Hypothalamus (tissue), 51 donors: ENCODE results near the gene SLC6A6.

Source experiments
- DNase-seq, 51 donors: peaks; one replicate each; lab custom pipeline; 2025; lab: John Stamatoyannopoulos, UW

SLC6A6 gene

GRCh38 chr3:14480207-14481017, 78.0 kb downstream of the SLC6A6 start:
- no peak for DNase-seq

- DNase-seq, result no peak
Measured at GRCh38 chr3:14481018-14481645, 78.7 kb downstream of the SLC6A6 start.

- DNase-seq, result no peak
Measured at GRCh38 chr3:14481646-14482036, 79.2 kb downstream of the SLC6A6 start.

GRCh38 chr3:14482271-14482721, 79.9 kb downstream of the SLC6A6 start:
- DNase-seq, result no peak

GRCh38 chr3:14483286-14483685, 80.9 kb downstream of the SLC6A6 start:
- no peak for DNase-seq

- DNase-seq, result no peak
Measured at GRCh38 chr3:14484741-14485140, 82.3 kb downstream of the SLC6A6 start.

GRCh38 chr3:14485981-14486380, 83.6 kb downstream of the SLC6A6 start:
- no peak for DNase-seq

- DNase-seq, result no peak
Measured at GRCh38 chr3:14486460-14486859, 84.1 kb downstream of the SLC6A6 start.

- no peak for DNase-seq
Measured at GRCh38 chr3:14487086-14487485, 84.7 kb downstream of the SLC6A6 start.

GRCh38 chr3:14487821-14488220, 85.4 kb downstream of the SLC6A6 start:
- no peak for DNase-seq

GRCh38 chr3:14488286-14489041, 86.1 kb downstream of the SLC6A6 start:
- DNase-seq, result no peak

GRCh38 chr3:14489641-14490040, 87.2 kb downstream of the SLC6A6 start:
- DNase-seq, result no peak

- DNase-seq, result no peak
Measured at GRCh38 chr3:14490255-14490654, 87.8 kb downstream of the SLC6A6 start.

- no peak for DNase-seq
Measured at GRCh38 chr3:14490831-14491230, 88.4 kb downstream of the SLC6A6 start.

GRCh38 chr3:14491396-14492190, 89.2 kb downstream of the SLC6A6 start:
- no peak for DNase-seq

- DNase-seq, result no peak
Measured at GRCh38 chr3:14492948-14493881, 90.8 kb downstream of the SLC6A6 start.

- DNase-seq, result no peak
Measured at GRCh38 chr3:14494279-14494972, 92.0 kb downstream of the SLC6A6 start.

GRCh38 chr3:14494973-14495300, 92.5 kb downstream of the SLC6A6 start:
- DNase-seq, result no peak

- DNase-seq, result no peak
Measured at GRCh38 chr3:14496351-14496750, 93.9 kb downstream of the SLC6A6 start.
